HepG2 (cell line): ENCODE data around the gene MNX1. TPM values are rescaled to one million over a fixed set of nuclear protein-coding genes. Genes with fewer than 3 reads are reported as not detected.

Experiments used
- ATAC-seq: fragments of 200-7000 bp; cut with Tn5 transposase; 3 replicates; pipeline ENCODE4 v1.9.1; 2020; ENCODE audit warnings: mild to moderate bottlenecking, moderate library complexity
- BruUV-seq: library from RNA; stranded (reverse); fragments of 400-500 nt; replicated peaks from 2 replicates; lab custom pipeline; 2021; lab: Mats Ljungman, UMichigan
- CTCF ChIA-PET: fragments of 300-600 bp; formaldehyde crosslinking; extraction: SDS; loops from one replicate; lab custom pipeline; 2021; ENCODE audit warnings: low total read pairs, inconsistent platforms, low intra/inter-chr PET ratio; lab: Yijun Ruan, JAX
- POLR2A ChIA-PET: fragments of 350-600 bp; sonication (Branson Sonifier 250); formaldehyde crosslinking; loops from one replicate; lab custom pipeline; 2020; ENCODE audit warnings: antibody characterized with exemption, inconsistent platforms; lab: Yijun Ruan, JAX
- DNase-seq: peaks from one replicate; pipeline ENCODE4 v3.0.0-alpha.2; 2015; ENCODE audit warnings: low spot score
- FAIRE-seq: peaks from 3 replicates; lab custom pipeline; 2011; peaks lifted over from hg19 to GRCh38; lab: Jason Lieb, UNC
- H2AFZ ChIP-seq: one replicate; pipeline ENCODE4 v1.6.1; 2011; ENCODE audit warnings: low read length, inconsistent platforms
- H3K27ac ChIP-seq: fragments of 300-600 bp; 3 replicates; pipeline ENCODE4 v1.8.0; 2011; ENCODE audit warnings: mixed run types, mild to moderate bottlenecking, mixed read lengths, low read length, inconsistent platforms; ENCODE audit not compliant: insufficient read depth; ENCODE audit errors: extremely low read length
- H3K27me3 ChIP-seq, 2 experiments: fragments of 200-600 bp in 1 of 2; 2 replicates in 1 of 2; 3 replicates in 1 of 2; pipeline versions ENCODE4 v1.6.0 to v1.8.0; 2011; ENCODE audit warnings: low read length in 2 of 2, mild to moderate bottlenecking in 2 of 2, moderate library complexity in 2 of 2, inconsistent platforms in 1 of 2; ENCODE audit not compliant: insufficient read depth in 2 of 2, control insufficient read depth in 1 of 2
- H3K36me3 ChIP-seq, 2 experiments: fragments of 200-600 bp in 1 of 2; replicated peaks in 1 of 2; 2 replicates in 1 of 2; 3 replicates in 1 of 2; pipeline versions ENCODE4 v1.5.1 to v1.8.0; 2011; ENCODE audit warnings: low read length in 2 of 2, inconsistent platforms in 1 of 2; ENCODE audit not compliant: insufficient read depth in 2 of 2, control insufficient read depth in 1 of 2
- H3K4me1 ChIP-seq: 2 replicates; pipeline ENCODE4 v1.5.1; 2012; ENCODE audit warnings: low read length, inconsistent platforms; ENCODE audit not compliant: insufficient read depth
- H3K4me2 ChIP-seq: 2 replicates; pipeline ENCODE4 v1.6.0; 2011; ENCODE audit warnings: low read depth, low read length, inconsistent platforms
- H3K4me3 ChIP-seq, 3 experiments: fragments of 200-600 bp in 1 of 3; sonication (generic), shearing (Covaris generic) in 1 of 3; replicated peaks in 1 of 3; 2 replicates each; pipeline ENCODE4 v1.5.1; 2011 to 2016; ENCODE audit warnings: low read length in 3 of 3, inconsistent platforms in 2 of 3, low read depth in 2 of 3, mild to moderate bottlenecking in 2 of 3, control low read depth in 1 of 3, mixed read lengths in 1 of 3; ENCODE audit not compliant: insufficient read depth in 1 of 3
- H3K79me2 ChIP-seq: one replicate; pipeline ENCODE4 v1.6.1; 2011; ENCODE audit warnings: low read length, inconsistent platforms; ENCODE audit not compliant: insufficient read depth
- H3K9ac ChIP-seq: 2 replicates; pipeline ENCODE4 v1.6.0; 2011; ENCODE audit warnings: mild to moderate bottlenecking, low read depth, low read length, inconsistent platforms; ENCODE audit not compliant: insufficient read depth
- H3K9me3 ChIP-seq: 2 replicates; pipeline ENCODE4 v1.5.1; 2012; ENCODE audit warnings: mild to moderate bottlenecking, low read length
- H4K20me1 ChIP-seq: 2 replicates; pipeline ENCODE4 v1.6.0; 2011; ENCODE audit warnings: inconsistent platforms, mild to moderate bottlenecking, low read length, moderate library complexity; ENCODE audit not compliant: insufficient read depth
- AKAP8 ChIP-seq: sonication (generic); formaldehyde crosslinking; IDR thresholded peaks from 2 replicates; pipeline ENCODE4 v1.5.1; 2020; ENCODE audit warnings: mild to moderate bottlenecking, missing genetic modification reagents
- ARNT2 ChIP-seq: sonication (generic); formaldehyde crosslinking; IDR thresholded peaks from 2 replicates; pipeline ENCODE4 v1.8.0; 2022; ENCODE audit warnings: mild to moderate bottlenecking, low read depth, missing genetic modification reagents, moderate library complexity
- ATF7-NPFF ChIP-seq: sonication (generic); formaldehyde crosslinking; IDR thresholded peaks from 2 replicates; pipeline ENCODE4 v1.8.1; 2023; ENCODE audit warnings: mild to moderate bottlenecking, low read depth, missing genetic modification reagents, moderate library complexity
- CSRNP2 ChIP-seq: sonication (generic); formaldehyde crosslinking; conservative IDR thresholded peaks from 2 replicates; pipeline ENCODE4 v1.8.0; 2022; ENCODE audit warnings: low read depth, missing genetic modification reagents
- RCOR2 ChIP-seq: IDR thresholded peaks from 2 replicates; pipeline ENCODE4 v1.6.1; 2016; ENCODE audit warnings: missing biosample characterization, missing genetic modification reagents
- SETDB1 ChIP-seq: sonication (generic); formaldehyde crosslinking; IDR thresholded peaks from 2 replicates; pipeline ENCODE4 v1.5.1; 2020; ENCODE audit warnings: missing genetic modification reagents, mild to moderate bottlenecking, borderline replicate concordance
- TFDP1 ChIP-seq: IDR thresholded peaks from 2 replicates; pipeline ENCODE4 v1.6.1; 2016; ENCODE audit warnings: missing compliant biosample characterization, missing genetic modification reagents, borderline replicate concordance
- TRIM24 ChIP-seq: sonication (generic); formaldehyde crosslinking; IDR thresholded peaks from 2 replicates; pipeline ENCODE4 v1.8.0; 2022; ENCODE audit warnings: mild to moderate bottlenecking, missing genetic modification reagents
- ZIK1 ChIP-seq: sonication (generic); formaldehyde crosslinking; IDR thresholded peaks from 2 replicates; pipeline ENCODE4 v1.5.0; 2020; ENCODE audit warnings: mild to moderate bottlenecking, low read depth, missing genetic modification reagents, borderline replicate concordance
- ZNF607 ChIP-seq: sonication (generic); formaldehyde crosslinking; IDR thresholded peaks from 2 replicates; pipeline ENCODE4 v1.5.1; 2020; ENCODE audit warnings: missing genetic modification reagents, mild to moderate bottlenecking, borderline replicate concordance
- ZNF709 ChIP-seq: sonication (generic); formaldehyde crosslinking; IDR thresholded peaks from 2 replicates; pipeline ENCODE4 v1.5.0; 2020; ENCODE audit warnings: mild to moderate bottlenecking, missing genetic modification reagents
- ZNF781 ChIP-seq: sonication (generic); formaldehyde crosslinking; IDR thresholded peaks from 2 replicates; pipeline ENCODE4 v1.5.1; 2020; ENCODE audit warnings: borderline replicate concordance, mild to moderate bottlenecking, missing genetic modification reagents; ENCODE audit errors: not compliant biosample characterization
- ZNF878 ChIP-seq: sonication (generic); formaldehyde crosslinking; IDR thresholded peaks from 2 replicates; pipeline ENCODE4 v1.8.1; 2023; ENCODE audit warnings: mild to moderate bottlenecking, missing genetic modification reagents, moderate library complexity
- ZSCAN5A ChIP-seq: sonication (generic); formaldehyde crosslinking; IDR thresholded peaks from 2 replicates; pipeline ENCODE4 v1.8.0; 2022; ENCODE audit warnings: mild to moderate bottlenecking, missing genetic modification reagents, borderline replicate concordance
- WGBS: methylation state at CpG from one replicate; pipeline ENCODE4 v1.1.6; 2017; ENCODE audit warnings: low lambda C conversion rate; 5-methylcytosine and 5-hydroxymethylcytosine counted together
- in situ Hi-C: cut with HindIII; loops from 2 replicates; pipeline ENCODE4 v1.10.0; 2017; ENCODE audit warnings: low pct_unique_long_range_greater_than_20kb; ENCODE audit not compliant: extremely low pct_ligation_motif_present
- intact Hi-C: fragments of 100-400 bp; cut with micrococcal nuclease; formaldehyde crosslinking; loops from one replicate; pipeline ENCODE4 v1.10.0; 2022; ENCODE audit not compliant: unreplicated experiment
- polyA plus RNA-seq, 8 experiments: library from polyadenylated mRNA; depleted of rRNA in 3 of 8; stranded (reverse) in 7 of 8; unstranded in 1 of 8; fragments of >200 nt; fragmentation: Illumina TruSeq in 4 of 8; extraction: Trizol in 4 of 8; gene quantifications; 2 replicates each; pipeline versions ENCODE4 v1.2.1 to v1.2.3, GENCODE V29; 2011 to 2016; ENCODE audit warnings: low read depth in 4 of 8, missing spikeins in 1 of 8, mixed read lengths in 1 of 8; ENCODE audit not compliant: insufficient read depth in 1 of 8
- total RNA-seq, 5 experiments: library from RNA; depleted of rRNA; stranded (reverse); fragments of >200 nt; fragmentation: Illumina TruSeq; extraction: Trizol; gene quantifications; 2 replicates each; pipeline ENCODE4 v1.2.3, GENCODE V29; 2016; ENCODE audit warnings: low read depth in 1 of 5

MNX1 gene
- total and polyA plus RNA-seq, 2 of the 13 experiments (the other 11 are each of a cell fraction or from before 2014, with no cell fraction given) = 0.94 to 6.1 TPM

GRCh38 chr7:156979007-156979606 is 31.4 kb downstream of the MNX1 start:
- POLR2A ChIA-PET = no interaction called here
- ATAC-seq (no peak), FAIRE-seq (no peak), DNase-seq (no peak)
- no peak overlapping the region for H3K4me3 ChIP-seq
- H3K4me1 ChIP-seq = no peaks in the 10 kb centered on the region
- CTCF ChIA-PET = no interaction called here
- intact Hi-C loops = no loop called here
- in situ Hi-C loops = no loop called here
- TF ChIP-seq ZNF607 (CRISPR knock-in tag) = no peak
- peak; percentile 73; the same call in 1 of the 2 replicates for TF ChIP-seq ZNF709 (CRISPR knock-in tag)
- 48% methylated on average over 1 of the region's 1 CpG for WGBS
- H3K4me2 ChIP-seq = no peak overlapping the region
- H3K27me3 ChIP-seq = no peaks in the 10 kb centered on the region
- no TSS peak for BruUV-seq
- no peak overlapping the region for H3K27ac ChIP-seq
- H3K9me3 ChIP-seq = peaks cover 9% of the 10 kb centered on the region; the same call in 1 of the 2 replicates
- H4K20me1 ChIP-seq = no peaks in the 10 kb centered on the region
- no peaks in the 10 kb centered on the region for H3K79me2 ChIP-seq
- no peak overlapping the region for H3K9ac ChIP-seq
- H3K36me3 ChIP-seq = no peaks in the 10 kb centered on the region
- no peak overlapping the region for H2AFZ ChIP-seq

- H3K79me2 ChIP-seq = no peaks in the 10 kb centered on the region
- H4K20me1 ChIP-seq = no peaks in the 10 kb centered on the region
- H3K27ac ChIP-seq = no peak overlapping the region
- DNase-seq = no peak
- no peak overlapping the region for H3K4me3 ChIP-seq
- FAIRE-seq = no peak
- H3K36me3 ChIP-seq = peaks cover 1 to 11% of the 10 kb centered on the region in 2 experiments; a peak in 2 of 5 replicates
- peaks cover 9% of the 10 kb centered on the region; the same call in 1 of the 2 replicates for H3K9me3 ChIP-seq
- ChIA-PET POLR2A (no interaction called here), CTCF (no interaction called here)
- in situ Hi-C loops (no loop called here), intact Hi-C loops (no loop called here)
- BruUV-seq = no TSS peak
- no peaks in the 10 kb centered on the region for H3K4me1 ChIP-seq
- no peak overlapping the region for H3K4me2 ChIP-seq
- WGBS = 89% methylated on average over 4 of the region's 5 CpGs
- H2AFZ ChIP-seq = no peak overlapping the region
- H3K9ac ChIP-seq = no peak overlapping the region
- no peak; the same call in 2 of the 3 replicates for ATAC-seq
- H3K27me3 ChIP-seq = no peaks in the 10 kb centered on the region
- TF ChIP-seq CSRNP2 (no peak), AKAP8 (CRISPR knock-in tag) (no peak), RCOR2 (no peak), SETDB1 (CRISPR knock-in tag) (no peak), ZSCAN5A (CRISPR knock-in tag) (no peak), ZNF781 (no peak), ZNF878 (no peak), ZIK1 (CRISPR knock-in tag) (no peak), TRIM24 (CRISPR knock-in tag) (no peak), TFDP1 (CRISPR knock-in tag) (no peak), ATF7-NPFF (no peak), ARNT2 (no peak)
Observed at GRCh38 chr7:156975620-156976019, 34.8 kb downstream of the MNX1 start.
